Measurements from ENCODE around the gene GPR142. TPM values are rescaled to one million over a fixed set of nuclear protein-coding genes. Genes with fewer than 3 reads are reported as not detected.

GPR142 gene
- total and polyA plus RNA-seq, 2 of the 13 experiments (the other 11 are each of a cell fraction or from before 2014, with no cell fraction given), result not detected

- TF ChIP-seq ZBED4 (CRISPR knock-in tag; IDR thresholded peaks at IDR 0.05; ENCODE audit: borderline replicate concordance), result no peak
- no peak for TF ChIP-seq ZNF775 (CRISPR knock-in tag; IDR thresholded peaks at IDR 0.05; ENCODE audit: borderline replicate concordance)
Observed at GRCh38 chr17:74335529-74336062, 31.7 kb upstream of the GPR142 start (continued).

DNA sequence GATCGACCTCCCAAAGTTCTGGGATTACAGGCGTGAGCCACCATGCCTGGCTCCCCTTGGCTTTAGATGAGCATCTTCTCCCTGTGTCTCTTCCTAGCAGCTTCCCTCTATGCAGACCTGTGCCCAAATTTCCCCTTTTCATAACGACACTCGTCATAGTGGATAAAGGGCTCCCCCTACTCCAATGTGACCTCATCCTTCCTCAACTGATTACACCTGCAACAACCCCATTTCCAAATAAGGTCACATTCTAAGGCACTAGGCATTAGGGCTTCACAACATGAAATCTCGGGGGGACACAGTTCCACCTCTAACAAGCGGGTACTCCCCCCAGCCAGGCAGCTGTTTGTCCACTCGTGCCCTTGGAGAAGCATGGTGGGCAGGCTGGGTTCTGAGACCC is 31.0 kb upstream of the GPR142 start:
- WGBS (ENCODE audit: low lambda C conversion rate), result 19% methylated on average over 7 of the region's 7 CpGs

More for the DNA sequence above, 31.0 kb upstream of the GPR142 start:
- ATAC-seq, result no peak
- Histone ChIP-seq H3K27me3 (ENCODE audit: control insufficient read depth in 1 of 2, insufficient read depth in 2 of 2, low read length in 2 of 2) (peaks cover 10 to 44% of the 10 kb centered on the region in 2 experiments; a peak in 4 of 5 replicates), H3K9ac (ENCODE audit: insufficient read depth, low read depth, low read length) (no peak overlapping the region), H4K20me1 (ENCODE audit: insufficient read depth, low read length) (no peaks in the 10 kb centered on the region), H3K27ac (ENCODE audit: extremely low read length, insufficient read depth, low read length) (no peak overlapping the region), H3K4me1 (ENCODE audit: insufficient read depth, low read length) (peaks cover 10% of the 10 kb centered on the region), H3K36me3 (replicated peaks in 1 of 2; ENCODE audit: control insufficient read depth in 1 of 2, insufficient read depth in 2 of 2, low read length in 2 of 2) (no peaks in the 10 kb centered on the region), H3K4me2 (ENCODE audit: low read depth, low read length) (no peak overlapping the region), H3K79me2 (ENCODE audit: insufficient read depth, low read length) (no peaks in the 10 kb centered on the region), H2AFZ (ENCODE audit: low read length) (no peak overlapping the region), H3K4me3 (replicated peaks in 1 of 3; ENCODE audit: insufficient read depth in 1 of 3, low read depth in 2 of 3, low read length in 3 of 3) (no peak overlapping the region), H3K9me3 (ENCODE audit: low read length) (no peaks in the 10 kb centered on the region)
- ChIA-PET CTCF (ENCODE audit: low intra/inter-chr PET ratio, low total read pairs) (no interaction called here), POLR2A (no interaction called here)
- BruUV-seq (replicated peaks), result no TSS peak
- intact Hi-C loops (cut with micrococcal nuclease; ENCODE audit: unreplicated experiment), result no loop called here
- FAIRE-seq, result no peak
- TF ChIP-seq CREB1 (IDR thresholded peaks at IDR 0.05) (peak; percentile 55; the same call in 1 of the 2 replicates), CREB1 (CRISPR knock-in tag; IDR thresholded peaks at IDR 0.05) (no peak), RNF219 (CRISPR knock-in tag; IDR thresholded peaks at IDR 0.05) (no peak)
- in situ Hi-C loops (cut with HindIII; ENCODE audit: extremely low pct_ligation_motif_present, low pct_unique_long_range_greater_than_20kb), result no loop called here
- no peak for DNase-seq (ENCODE audit: low spot score)

Measured in HepG2 (cell line).